Osteocyte (in vitro differentiated cells): ENCODE measurements around the gene CNGA3. TPM values are rescaled to one million over a fixed set of nuclear protein-coding genes. Genes with fewer than 3 reads are reported as not detected.
"Not testable (repeated sequence)": the region's sequence is repeated elsewhere in the genome, so short reads cannot be mapped to it uniquely, and the experiment has no call there.

Experiments
- DNase-seq: peaks from one replicate; pipeline ENCODE4 v3.0.0; 2021; ENCODE audit warnings: mixed read lengths; ENCODE audit not compliant: unreplicated experiment; ENCODE audit errors: extremely low spot score
- H3K27ac Mint-ChIP-seq: one replicate; pipeline ENCODE4 v1.8.0; 2021; ENCODE audit warnings: mild to moderate bottlenecking, mixed read lengths; ENCODE audit not compliant: unreplicated experiment
- H3K27me3 Mint-ChIP-seq: one replicate; pipeline ENCODE4 v1.8.0; 2021; ENCODE audit warnings: mixed read lengths; ENCODE audit not compliant: unreplicated experiment
- H3K36me3 Mint-ChIP-seq: one replicate; pipeline ENCODE4 v1.8.0; 2021; ENCODE audit warnings: mixed read lengths; ENCODE audit not compliant: unreplicated experiment
- H3K4me1 Mint-ChIP-seq: one replicate; pipeline ENCODE4 v1.8.0; 2021; ENCODE audit warnings: mixed read lengths; ENCODE audit not compliant: unreplicated experiment
- H3K4me3 Mint-ChIP-seq: one replicate; pipeline ENCODE4 v1.8.0; 2021; ENCODE audit warnings: mild to moderate bottlenecking, moderate library complexity, mixed read lengths; ENCODE audit not compliant: unreplicated experiment
- H3K9me3 Mint-ChIP-seq: one replicate; pipeline ENCODE4 v1.8.0; 2021; ENCODE audit warnings: mixed read lengths; ENCODE audit not compliant: unreplicated experiment
- CTCF ChIP-seq: fragments of 200-600 bp; sonication (generic); IDR thresholded peaks from 2 replicates; pipeline ENCODE4 v1.5.0; 2021; ENCODE audit warnings: antibody characterized with exemption, mild to moderate bottlenecking, moderate library complexity
- total RNA-seq: library from RNA; stranded (reverse); gene quantifications from 2 replicates; pipeline ENCODE4 v1.2.1, GENCODE V29; 2021

The CNGA3 gene
- total RNA-seq, 1 donor from 2014 or later, result not detected

DNA sequence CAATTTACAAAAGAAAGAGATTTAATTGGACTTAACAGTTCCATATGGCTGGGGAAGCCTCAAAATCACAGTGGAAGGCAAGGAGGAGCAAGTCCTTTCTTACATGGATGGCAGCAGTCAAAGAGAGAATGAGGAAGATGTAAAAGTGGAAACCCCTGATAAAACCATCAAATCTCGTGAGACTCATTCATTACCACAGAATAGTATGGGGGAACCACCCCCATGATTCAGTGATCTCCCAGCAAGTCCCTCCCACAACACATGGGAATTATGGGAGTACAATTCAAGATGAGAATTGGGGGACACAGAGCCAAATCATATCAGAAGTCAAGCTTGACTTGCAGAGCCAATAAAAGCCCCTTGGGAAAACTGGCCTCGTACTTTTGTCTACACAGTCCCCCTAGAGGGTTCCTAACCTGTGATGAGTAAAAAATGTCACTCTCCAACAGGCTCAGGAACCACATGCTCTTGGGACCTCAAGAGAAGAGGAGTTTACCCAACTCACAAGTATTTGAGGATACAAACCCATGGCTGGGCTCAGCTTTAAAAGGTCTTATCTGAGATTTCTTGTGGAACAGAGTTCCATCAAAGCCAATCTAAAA is 87.2 kb downstream of the CNGA3 start:
- no peak for DNase-seq
- no peak for TF ChIP-seq CTCF
- Mint-ChIP-seq H3K4me3 (no peak overlapping the region), H3K27ac (no peak overlapping the region), H3K27me3 (peaks cover 49% of the 10 kb centered on the region), H3K36me3 (no peaks in the 10 kb centered on the region), H3K4me1 (no peaks in the 10 kb centered on the region), H3K9me3 (peaks cover 7% of the 10 kb centered on the region)

DNA sequence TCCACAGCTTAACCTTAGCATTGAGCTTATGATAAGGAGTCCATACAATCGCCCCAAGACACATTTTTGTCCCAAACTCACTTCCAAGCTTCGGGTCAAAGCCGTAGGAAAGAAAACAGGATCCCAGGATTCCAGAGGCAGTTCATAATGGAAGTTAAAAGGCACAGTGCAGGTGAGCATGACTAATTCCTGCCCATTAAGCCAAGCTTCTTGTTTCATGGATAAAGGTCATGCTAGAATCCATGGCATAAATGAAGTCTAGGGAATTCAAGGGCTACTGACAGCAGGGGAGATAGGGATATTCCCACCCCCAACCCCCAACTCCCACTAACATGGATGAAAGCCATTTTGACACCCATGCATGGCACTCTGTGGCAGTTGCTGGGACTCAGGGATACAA is 88.2 kb downstream of the CNGA3 start:
- H3K4me3 Mint-ChIP-seq, result no peak overlapping the region
- no peak overlapping the region for H3K27ac Mint-ChIP-seq
- H3K9me3 Mint-ChIP-seq, result peaks cover 17% of the 10 kb centered on the region
- no peaks in the 10 kb centered on the region for H3K36me3 Mint-ChIP-seq
- TF ChIP-seq CTCF, result no peak
- no peak for DNase-seq
- peaks cover 53% of the 10 kb centered on the region for H3K27me3 Mint-ChIP-seq
- H3K4me1 Mint-ChIP-seq, result no peaks in the 10 kb centered on the region

GRCh38 chr2:98435670-98436069 is 89.4 kb downstream of the CNGA3 start:
- H3K27ac Mint-ChIP-seq, H3K4me3 Mint-ChIP-seq, H3K36me3 Mint-ChIP-seq, DNase-seq, H3K4me1 Mint-ChIP-seq: not testable (repeated sequence)
- peaks cover 53% of the 10 kb centered on the region for H3K27me3 Mint-ChIP-seq
- peaks cover 21% of the 10 kb centered on the region for H3K9me3 Mint-ChIP-seq

DNA sequence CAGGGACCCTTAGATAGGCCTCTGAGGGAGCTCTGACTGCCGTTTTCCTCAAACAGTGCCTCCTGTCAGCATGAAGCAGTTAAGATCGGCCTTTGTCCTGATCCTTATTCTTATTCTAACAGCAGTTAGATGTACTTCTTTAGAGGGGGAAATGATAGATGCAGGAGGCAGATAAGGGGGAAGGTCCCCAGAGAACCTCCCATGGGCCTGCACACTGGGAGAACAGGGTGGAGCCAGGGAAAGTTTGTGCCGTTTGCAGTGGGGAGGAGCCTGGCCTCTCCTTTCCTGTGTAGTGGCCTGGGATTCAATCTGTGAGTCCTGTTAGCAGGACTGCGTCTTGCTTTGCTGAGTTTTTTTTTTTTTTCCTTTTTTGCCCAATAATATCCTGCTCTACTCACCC is 90.5 kb downstream of the CNGA3 start:
- Mint-ChIP-seq H3K27me3 (peaks cover 46% of the 10 kb centered on the region), H3K9me3 (peaks cover 21% of the 10 kb centered on the region), H3K4me1 (no peaks in the 10 kb centered on the region), H3K36me3 (no peaks in the 10 kb centered on the region), H3K27ac (no peak overlapping the region), H3K4me3 (no peak overlapping the region)
- TF ChIP-seq CTCF, result no peak
- no peak for DNase-seq

DNA sequence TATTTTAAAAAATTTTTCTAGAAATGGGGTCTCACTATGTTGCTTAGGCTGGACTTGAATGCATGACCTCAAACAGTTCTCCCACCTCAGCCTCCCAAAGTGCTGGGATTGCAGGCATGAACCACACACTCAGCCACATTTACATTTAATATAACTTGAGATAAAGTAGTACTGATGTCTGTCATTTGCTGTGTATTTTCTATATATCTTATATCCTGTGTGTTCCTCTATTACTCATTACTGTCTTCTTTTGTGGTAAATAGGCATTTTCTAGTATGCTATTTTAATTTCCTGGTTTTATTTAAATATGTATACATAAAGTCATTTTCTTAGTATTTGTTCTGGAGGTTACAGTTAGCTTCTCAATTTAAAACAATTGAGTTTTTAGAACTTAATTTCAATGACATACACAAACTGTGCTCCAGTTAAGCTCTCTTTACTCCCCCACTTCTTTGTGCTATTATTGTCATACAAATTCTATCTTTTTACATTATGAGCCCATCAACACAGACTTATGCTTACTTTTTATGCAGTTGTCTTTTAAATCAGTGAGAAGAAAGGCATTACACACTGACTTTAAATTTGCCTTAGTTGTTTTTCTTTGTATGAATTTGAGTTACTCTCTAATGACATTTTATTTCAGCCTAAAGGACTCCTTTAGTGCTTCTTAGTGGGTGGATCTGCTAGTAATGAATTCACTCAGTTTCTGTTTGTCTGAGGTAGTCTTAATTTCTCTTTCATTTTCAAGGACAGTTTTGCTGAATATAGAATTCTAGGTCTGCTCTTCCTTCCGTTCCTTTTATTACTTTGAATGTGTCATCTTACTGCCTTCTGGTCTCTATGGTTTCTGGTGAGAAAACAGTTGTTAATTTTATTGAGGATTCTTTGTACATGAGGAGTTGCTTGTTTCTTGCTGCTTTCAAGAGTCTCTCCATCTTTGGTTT is 92.2 kb downstream of the CNGA3 start:
- H3K27ac Mint-ChIP-seq, result no peak overlapping the region
- no peaks in the 10 kb centered on the region for H3K4me1 Mint-ChIP-seq
- TF ChIP-seq CTCF, result no peak
- H3K9me3 Mint-ChIP-seq, result peaks cover 14% of the 10 kb centered on the region
- H3K27me3 Mint-ChIP-seq, result peaks cover 34% of the 10 kb centered on the region
- no peak for DNase-seq
- H3K4me3 Mint-ChIP-seq, result no peak overlapping the region
- H3K36me3 Mint-ChIP-seq, result no peaks in the 10 kb centered on the region
